ENCODE measurements around the gene COX5A. TPM values are rescaled to one million over a fixed set of nuclear protein-coding genes. Genes with fewer than 3 reads are reported as not detected.

The COX5A gene
- total RNA-seq, 2 experiments from 2014 or later: 168 to 391 TPM

DNA sequence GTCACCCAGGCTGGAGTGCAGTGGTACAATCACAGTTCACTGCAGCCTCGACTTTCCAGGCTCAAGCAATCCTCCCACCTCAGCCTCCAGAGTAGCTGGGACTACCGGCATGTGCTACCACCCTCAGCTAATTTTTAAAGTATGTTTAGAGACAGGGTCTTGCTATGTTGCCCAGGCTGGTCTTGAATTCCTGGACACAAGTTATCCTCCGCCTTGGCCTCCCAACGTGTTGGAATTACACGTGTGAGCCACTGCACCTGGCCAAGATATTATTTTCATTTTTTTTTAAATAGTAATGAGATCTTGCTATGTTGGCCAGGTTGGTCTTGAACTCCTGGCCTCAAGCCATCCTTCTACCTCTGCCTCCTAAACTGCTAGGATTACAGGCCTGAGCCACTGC lies 52.4 kb downstream of the COX5A start:
- Histone ChIP-seq H3K4me2 (ENCODE audit: low read length) (no peak overlapping the region), H2AFZ (ENCODE audit: low read length) (no peak overlapping the region), H3K9me3 (ENCODE audit: low read length) (peaks cover 11% of the 10 kb centered on the region; the same call in 1 of the 2 replicates), H4K20me1 (ENCODE audit: insufficient read depth, low read length) (no peaks in the 10 kb centered on the region), H3K79me2 (ENCODE audit: insufficient read depth, low read depth, low read length) (no peaks in the 10 kb centered on the region), H3K36me3 (ENCODE audit: insufficient read depth, low read length) (no peaks in the 10 kb centered on the region), H3K4me1 (ENCODE audit: insufficient read depth, low read length, poor library complexity, severe bottlenecking) (peaks cover 13% of the 10 kb centered on the region), H3K27ac (ENCODE audit: low read depth, low read length, poor library complexity, severe bottlenecking) (no peak overlapping the region), H3K4me3 (ENCODE audit: low read depth, low read length, poor library complexity, severe bottlenecking) (no peak overlapping the region), H3K9me2 (ENCODE audit: insufficient read depth, low read length) (no peaks in the 10 kb centered on the region)
- no TSS peak for BruUV-seq (replicated peaks)
- ChIA-PET POLR2A (interaction anchor here (1.6 kb wide), 1 partner anchor 15 kb away, joined by 6 read pairs; no protein-coding TSS in a partner anchor), CTCF (ENCODE audit: unreplicated experiment) (no interaction called here)
- DNase-seq (ENCODE audit: low spot score): no peak
- TF ChIP-seq EZH2phosphoT487 (IDR thresholded peaks at IDR 0.05; ENCODE audit: borderline replicate concordance, low read depth, low read length): no peak
- TF ChIP-seq, protein P1, sequence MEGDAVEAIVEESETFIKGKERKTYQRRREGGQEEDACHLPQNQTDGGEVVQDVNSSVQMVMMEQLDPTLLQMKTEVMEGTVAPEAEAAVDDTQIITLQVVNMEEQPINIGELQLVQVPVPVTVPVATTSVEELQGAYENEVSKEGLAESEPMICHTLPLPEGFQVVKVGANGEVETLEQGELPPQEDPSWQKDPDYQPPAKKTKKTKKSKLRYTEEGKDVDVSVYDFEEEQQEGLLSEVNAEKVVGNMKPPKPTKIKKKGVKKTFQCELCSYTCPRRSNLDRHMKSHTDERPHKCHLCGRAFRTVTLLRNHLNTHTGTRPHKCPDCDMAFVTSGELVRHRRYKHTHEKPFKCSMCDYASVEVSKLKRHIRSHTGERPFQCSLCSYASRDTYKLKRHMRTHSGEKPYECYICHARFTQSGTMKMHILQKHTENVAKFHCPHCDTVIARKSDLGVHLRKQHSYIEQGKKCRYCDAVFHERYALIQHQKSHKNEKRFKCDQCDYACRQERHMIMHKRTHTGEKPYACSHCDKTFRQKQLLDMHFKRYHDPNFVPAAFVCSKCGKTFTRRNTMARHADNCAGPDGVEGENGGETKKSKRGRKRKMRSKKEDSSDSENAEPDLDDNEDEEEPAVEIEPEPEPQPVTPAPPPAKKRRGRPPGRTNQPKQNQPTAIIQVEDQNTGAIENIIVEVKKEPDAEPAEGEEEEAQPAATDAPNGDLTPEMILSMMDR (conservative IDR thresholded peaks at IDR 0.05; ENCODE audit: low read length): no peak
- intact Hi-C loops (cut with micrococcal nuclease; ENCODE audit: unreplicated experiment): no loop called here

DNA sequence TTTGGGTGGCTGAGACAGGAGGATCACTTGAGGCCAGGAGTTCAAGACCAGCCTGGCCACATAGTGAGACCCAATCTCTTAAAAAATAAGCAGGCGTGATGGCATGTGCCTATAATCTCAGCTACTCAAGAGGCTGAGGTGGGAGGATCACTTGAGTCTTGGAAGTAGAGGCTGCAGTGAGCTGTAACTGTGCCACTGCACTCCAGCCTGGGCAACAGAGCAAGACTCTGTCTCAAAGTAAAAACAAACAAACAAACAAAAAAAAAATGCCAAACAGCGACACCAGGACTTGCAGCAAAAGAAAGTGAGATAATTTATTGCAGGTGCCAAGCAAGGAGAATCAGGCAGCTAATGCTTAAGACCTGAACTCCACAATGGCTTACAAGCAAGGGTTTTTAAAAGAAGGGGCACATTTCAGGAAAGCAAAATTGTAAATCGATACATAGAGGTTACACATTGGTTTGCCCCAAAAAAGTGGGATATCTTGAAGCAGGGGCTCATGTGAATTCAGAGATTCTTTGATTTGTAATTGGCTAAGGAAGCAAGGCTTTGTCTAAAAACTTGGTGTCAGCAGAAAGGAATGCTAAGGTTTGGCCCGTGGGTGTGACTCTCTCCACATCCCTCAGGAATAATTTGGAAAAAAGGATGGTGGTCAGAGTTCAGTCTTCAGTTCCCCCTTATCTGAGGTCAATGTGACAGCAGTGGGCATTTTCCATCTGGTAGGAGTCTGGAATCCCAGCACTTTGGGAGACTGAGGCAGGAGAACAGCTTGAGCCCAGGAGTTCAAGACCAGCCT lies 53.2 kb downstream of the COX5A start:
- Histone ChIP-seq H3K79me2 (ENCODE audit: insufficient read depth, low read depth, low read length) (no peaks in the 10 kb centered on the region), H3K4me2 (ENCODE audit: low read length) (peak overlapping the region; percentile 9; the same call in 1 of the 2 replicates), H2AFZ (ENCODE audit: low read length) (no peak overlapping the region), H3K27ac (ENCODE audit: low read depth, low read length, poor library complexity, severe bottlenecking) (no peak overlapping the region), H3K9me3 (ENCODE audit: low read length) (peaks cover 11% of the 10 kb centered on the region; the same call in 1 of the 2 replicates), H3K4me1 (ENCODE audit: insufficient read depth, low read length, poor library complexity, severe bottlenecking) (peaks cover 12% of the 10 kb centered on the region), H3K4me3 (ENCODE audit: low read depth, low read length, poor library complexity, severe bottlenecking) (no peak overlapping the region), H4K20me1 (ENCODE audit: insufficient read depth, low read length) (no peaks in the 10 kb centered on the region), H3K9me2 (ENCODE audit: insufficient read depth, low read length) (no peaks in the 10 kb centered on the region), H3K36me3 (ENCODE audit: insufficient read depth, low read length) (no peaks in the 10 kb centered on the region)
- POLR2A ChIA-PET: interaction anchor here (0.6 to 1.9 kb wide), 6 partner anchors 11 to 94 kb away, joined by 4 to 8 read pairs (median 5); partner anchors contain the start of gene SCAMP2
- TF ChIP-seq, protein P1 (conservative IDR thresholded peaks at IDR 0.05; ENCODE audit: low read length): no peak
- TF ChIP-seq EZH2phosphoT487 (IDR thresholded peaks at IDR 0.05; ENCODE audit: borderline replicate concordance, low read depth, low read length): no peak
- DNase-seq (ENCODE audit: low spot score): no peak
- CTCF ChIA-PET (ENCODE audit: unreplicated experiment): no interaction called here
- no TSS peak for BruUV-seq (replicated peaks)
- intact Hi-C loops (cut with micrococcal nuclease; ENCODE audit: unreplicated experiment): no loop called here

DNA sequence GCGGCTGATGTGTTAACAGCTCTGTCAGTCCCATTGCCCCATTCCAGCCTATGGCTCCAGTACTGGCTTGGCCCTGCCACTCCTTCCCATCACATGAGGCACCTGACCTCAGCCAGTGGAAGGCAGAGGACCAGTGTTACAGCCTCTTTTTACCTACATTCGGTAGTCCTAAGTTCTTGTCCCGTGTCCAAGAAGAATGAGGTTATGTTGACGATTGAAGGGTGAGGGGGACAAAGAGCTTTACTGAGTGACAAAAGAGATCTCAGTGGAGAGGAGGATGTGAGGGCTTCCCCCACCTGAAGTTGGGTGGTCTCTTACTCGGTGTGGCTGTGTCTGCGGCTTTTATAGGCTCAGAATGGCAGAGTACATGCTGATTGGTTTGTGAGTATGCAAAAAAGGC lies 55.3 kb downstream of the COX5A start:
- peaks cover 11% of the 10 kb centered on the region; the same call in 1 of the 2 replicates for H3K9me3 ChIP-seq (ENCODE audit: low read length)
- ChIA-PET CTCF (ENCODE audit: unreplicated experiment) (no interaction called here), POLR2A (interaction anchor here (1.1 to 1.9 kb wide), 2 partner anchors 9 to 104 kb away, joined by 4 to 8 read pairs; partner anchors contain the start of gene SCAMP2)
- H3K9me2 ChIP-seq (ENCODE audit: insufficient read depth, low read length): no peaks in the 10 kb centered on the region
- no peaks in the 10 kb centered on the region for H4K20me1 ChIP-seq (ENCODE audit: insufficient read depth, low read length)
- no peaks in the 10 kb centered on the region for H3K36me3 ChIP-seq (ENCODE audit: insufficient read depth, low read length)
- H2AFZ ChIP-seq (ENCODE audit: low read length): no peak overlapping the region
- no peak overlapping the region for H3K4me3 ChIP-seq (ENCODE audit: low read depth, low read length, poor library complexity, severe bottlenecking)
- H3K27ac ChIP-seq (ENCODE audit: low read depth, low read length, poor library complexity, severe bottlenecking): no peak overlapping the region
- peaks cover 8% of the 10 kb centered on the region for H3K4me1 ChIP-seq (ENCODE audit: insufficient read depth, low read length, poor library complexity, severe bottlenecking)
- no peak for DNase-seq (ENCODE audit: low spot score)
- no peak for TF ChIP-seq EZH2phosphoT487 (IDR thresholded peaks at IDR 0.05; ENCODE audit: borderline replicate concordance, low read depth, low read length)
- TF ChIP-seq, protein P1 (conservative IDR thresholded peaks at IDR 0.05; ENCODE audit: low read length): no peak
- BruUV-seq (replicated peaks): no TSS peak
- H3K4me2 ChIP-seq (ENCODE audit: low read length): no peak overlapping the region
- no peaks in the 10 kb centered on the region for H3K79me2 ChIP-seq (ENCODE audit: insufficient read depth, low read depth, low read length)
- intact Hi-C loops (cut with micrococcal nuclease; ENCODE audit: unreplicated experiment): no loop called here
